Mesenteric fat pad (tissue), 1 donor: ENCODE data around the gene SRSF1. TPM values are rescaled to one million over a fixed set of nuclear protein-coding genes. Genes with fewer than 3 reads are reported as not detected.

Experiments used
- DNase-seq: peaks from one replicate; pipeline ENCODE4 v3.0.0-alpha.2; 2020; ENCODE audit warnings: low spot score
- total RNA-seq: library from RNA; stranded (reverse); fragmentation: NEBNext Ultra II Directional; extraction: Animal tissue kit (Norgen Biotek cat#: 25700); gene quantifications from one replicate; pipeline ENCODE4 v1.2.1, GENCODE V29; 2021
- donor health status: DM: yes; HTN: yes; CAD: no.

The SRSF1 gene
- total RNA-seq, 1 donor from 2014 or later, result 167 TPM

GRCh38 chr17:58019039-58019438 is 12.0 kb upstream of the SRSF1 start:
- no peak for DNase-seq

GRCh38 chr17:58010067-58010799 is 3.2 kb upstream of the SRSF1 start:
- no peak for DNase-seq

GRCh38 chr17:58007781-58008706 is 998 bp upstream of the SRSF1 start:
- no peak for DNase-seq

GRCh38 chr17:58006560-58006923 is 504 bp downstream of the SRSF1 start:
- DNase-seq, result no peak

GRCh38 chr17:58005728-58006559 is 1.1 kb downstream of the SRSF1 start:
- DNase-seq, result no peak

- DNase-seq, result no peak
Observed at GRCh38 chr17:58005031-58005727, 1.9 kb downstream of the SRSF1 start.

- DNase-seq, result no peak
Observed at GRCh38 chr17:58004060-58004459, 3.0 kb downstream of the SRSF1 start.

GRCh38 chr17:58002973-58003372 is 4.1 kb downstream of the SRSF1 start:
- no peak for DNase-seq

- no peak for DNase-seq
Observed at GRCh38 chr17:58002154-58002948, 4.7 kb downstream of the SRSF1 start.

GRCh38 chr17:58001461-58002124 is 5.5 kb downstream of the SRSF1 start:
- DNase-seq, result no peak

- no peak for DNase-seq
Observed at GRCh38 chr17:57999496-58000017, 7.5 kb downstream of the SRSF1 start.

- DNase-seq, result no peak
Observed at GRCh38 chr17:57999010-57999495, 8.0 kb downstream of the SRSF1 start.

GRCh38 chr17:57997085-57997809 is 9.8 kb downstream of the SRSF1 start:
- DNase-seq, result no peak

- DNase-seq, result no peak
Observed at GRCh38 chr17:57995076-57995956, 11.7 kb downstream of the SRSF1 start.

GRCh38 chr17:57994436-57994835 is 12.6 kb downstream of the SRSF1 start:
- DNase-seq, result no peak

GRCh38 chr17:57993471-57994365 is 13.3 kb downstream of the SRSF1 start:
- no peak for DNase-seq
